Ascending aorta (tissue), 2 donors: Measurements from ENCODE around the gene C10orf105. TPM values are rescaled to one million over a fixed set of nuclear protein-coding genes. Genes with fewer than 3 reads are reported as not detected.

ENCODE experiments used
- DNase-seq, 2 donors: peaks; one replicate each; pipeline ENCODE4 v3.0.0-alpha.2; 2019; ENCODE audit warnings: low spot score in 2 of 2
- H3K27ac ChIP-seq, 2 donors: fragments of 200-600 bp; sonication (generic); one replicate each; pipeline ENCODE4 v1.5.1; 2016 to 2017; ENCODE audit warnings: mild to moderate bottlenecking in 1 of 2
- H3K27me3 ChIP-seq: fragments of 200-600 bp; sonication (generic); one replicate; pipeline ENCODE4 v1.5.1; 2017
- H3K36me3 ChIP-seq, 2 donors: fragments of 200-600 bp; sonication (generic); one replicate each; pipeline ENCODE4 v1.5.1; 2016
- H3K4me1 ChIP-seq, 2 donors: fragments of 200-600 bp; sonication (generic); one replicate each; pipeline ENCODE4 v1.5.1; 2016 to 2017; ENCODE audit warnings: mild to moderate bottlenecking in 1 of 2
- H3K4me3 ChIP-seq, 2 donors: fragments of 200-600 bp; sonication (generic); one replicate each; pipeline ENCODE4 v1.5.1; 2016 to 2017; ENCODE audit warnings: mild to moderate bottlenecking in 1 of 2
- H3K9me3 ChIP-seq, 2 donors: fragments of 200-600 bp; sonication (generic); one replicate each; pipeline ENCODE4 v1.5.1; 2016
- intact Hi-C: fragments of 100-400 bp; cut with DNase I; formaldehyde crosslinking; loops from one replicate; pipeline ENCODE4 v1.15.1; 2023
- total RNA-seq: library from RNA; depleted of rRNA; stranded (reverse); fragments of >200 nt; gene quantifications from one replicate; pipeline ENCODE4 v1.1.0, GENCODE V29; 2016
- TF ChIP-seq, protein P1 (sequence below), 3 experiments: fragments of 200-600 bp in 2 of 3; fragments of 450-650 bp in 1 of 3; sonication (generic) in 2 of 3; IDR thresholded peaks; one replicate each; pipeline ENCODE4 v1.5.1; 2016 to 2019; ENCODE audit warnings: antibody characterized with exemption in 3 of 3, mild to moderate bottlenecking in 1 of 3, moderate library complexity in 1 of 3

Gene C10orf105
- total RNA-seq, 1 donor from 2014 or later, result not detected

- TF ChIP-seq, protein P1, sequence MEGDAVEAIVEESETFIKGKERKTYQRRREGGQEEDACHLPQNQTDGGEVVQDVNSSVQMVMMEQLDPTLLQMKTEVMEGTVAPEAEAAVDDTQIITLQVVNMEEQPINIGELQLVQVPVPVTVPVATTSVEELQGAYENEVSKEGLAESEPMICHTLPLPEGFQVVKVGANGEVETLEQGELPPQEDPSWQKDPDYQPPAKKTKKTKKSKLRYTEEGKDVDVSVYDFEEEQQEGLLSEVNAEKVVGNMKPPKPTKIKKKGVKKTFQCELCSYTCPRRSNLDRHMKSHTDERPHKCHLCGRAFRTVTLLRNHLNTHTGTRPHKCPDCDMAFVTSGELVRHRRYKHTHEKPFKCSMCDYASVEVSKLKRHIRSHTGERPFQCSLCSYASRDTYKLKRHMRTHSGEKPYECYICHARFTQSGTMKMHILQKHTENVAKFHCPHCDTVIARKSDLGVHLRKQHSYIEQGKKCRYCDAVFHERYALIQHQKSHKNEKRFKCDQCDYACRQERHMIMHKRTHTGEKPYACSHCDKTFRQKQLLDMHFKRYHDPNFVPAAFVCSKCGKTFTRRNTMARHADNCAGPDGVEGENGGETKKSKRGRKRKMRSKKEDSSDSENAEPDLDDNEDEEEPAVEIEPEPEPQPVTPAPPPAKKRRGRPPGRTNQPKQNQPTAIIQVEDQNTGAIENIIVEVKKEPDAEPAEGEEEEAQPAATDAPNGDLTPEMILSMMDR (IDR thresholded peaks at IDR 0.05), result no peak
- Histone ChIP-seq H3K27me3 (no peaks in the 10 kb centered on the region), H3K4me3 (no peak overlapping the region), H3K4me1 (no peaks in the 10 kb centered on the region), H3K36me3 (no peaks in the 10 kb centered on the region), H3K27ac (no peak overlapping the region), H3K9me3 (no peaks in the 10 kb centered on the region)
- intact Hi-C loops, result no loop called here
- no peak for DNase-seq
Measured at GRCh38 chr10:71697938-71698709, 21.5 kb downstream of the C10orf105 start.

- Histone ChIP-seq H3K4me1 (no peaks in the 10 kb centered on the region), H3K27ac (no peak overlapping the region), H3K4me3 (no peak overlapping the region), H3K27me3 (no peaks in the 10 kb centered on the region), H3K36me3 (no peaks in the 10 kb centered on the region), H3K9me3 (no peaks in the 10 kb centered on the region)
- DNase-seq, result no peak
- TF ChIP-seq, protein P1 (IDR thresholded peaks at IDR 0.05), result peak; percentile 59 to 75 (median 66)
- intact Hi-C loops, result no loop called here
Measured at GRCh38 chr10:71696628-71697326, 22.8 kb downstream of the C10orf105 start.

- TF ChIP-seq, protein P1 (IDR thresholded peaks at IDR 0.05), result no peak
- Histone ChIP-seq H3K9me3 (no peaks in the 10 kb centered on the region), H3K4me1 (no peaks in the 10 kb centered on the region), H3K4me3 (no peak overlapping the region), H3K36me3 (no peaks in the 10 kb centered on the region), H3K27ac (no peak overlapping the region), H3K27me3 (no peaks in the 10 kb centered on the region)
- intact Hi-C loops, result no loop called here
- DNase-seq, result no peak
Measured at GRCh38 chr10:71695502-71696476, 23.8 kb downstream of the C10orf105 start.

DNA sequence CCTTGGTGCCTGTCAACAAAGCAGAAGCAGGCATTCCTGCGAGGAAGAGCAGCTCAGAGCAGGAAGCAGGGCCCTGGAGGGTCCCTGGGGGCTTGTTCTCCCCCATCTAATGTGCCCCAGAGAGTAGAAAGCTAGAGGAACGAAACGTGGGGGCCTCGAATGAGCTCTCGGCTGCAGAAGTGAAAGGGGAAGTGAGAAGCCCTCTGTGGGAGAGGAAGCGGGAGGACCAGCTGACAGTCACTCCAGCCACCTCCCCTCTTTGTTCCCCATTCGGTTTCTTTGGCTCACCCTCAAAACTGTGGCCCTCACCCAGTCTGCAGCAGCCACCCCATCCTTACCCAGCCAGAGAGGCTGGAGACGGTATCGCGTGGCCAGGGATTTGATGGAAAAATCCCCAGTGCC lies 25.0 kb downstream of the C10orf105 start:
- Histone ChIP-seq H3K4me3 (no peak overlapping the region), H3K27ac (no peak overlapping the region), H3K27me3 (no peaks in the 10 kb centered on the region), H3K9me3 (no peaks in the 10 kb centered on the region), H3K4me1 (no peaks in the 10 kb centered on the region), H3K36me3 (no peaks in the 10 kb centered on the region)
- TF ChIP-seq, protein P1 (IDR thresholded peaks at IDR 0.05), result no peak
- no peak for DNase-seq
- intact Hi-C loops, result no loop called here

DNA sequence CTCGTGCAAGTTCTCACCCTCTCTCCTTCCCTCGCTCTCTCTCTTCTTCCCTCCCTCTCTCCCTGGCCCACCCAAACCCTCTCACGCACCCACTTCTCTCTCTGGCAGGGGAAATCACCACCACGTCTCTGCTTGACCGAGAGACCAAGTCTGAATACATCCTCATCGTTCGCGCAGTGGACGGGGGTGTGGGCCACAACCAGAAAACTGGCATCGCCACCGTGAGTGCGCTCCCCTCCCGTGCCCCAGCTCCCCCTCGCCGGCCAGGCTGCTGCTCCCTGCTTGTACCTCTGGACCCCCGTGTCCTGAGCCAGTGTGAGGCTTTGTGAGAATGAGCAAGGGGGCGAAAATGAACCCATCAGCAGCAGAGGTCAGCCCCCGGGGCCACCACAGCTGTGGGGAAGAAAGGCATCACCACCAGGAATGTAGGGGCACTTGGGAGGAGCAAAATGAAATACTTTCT lies 25.5 kb downstream of the C10orf105 start:
- TF ChIP-seq, protein P1 (IDR thresholded peaks at IDR 0.05), result no peak
- intact Hi-C loops, result no loop called here
- DNase-seq, result no peak
- H3K9me3 ChIP-seq, result no peaks in the 10 kb centered on the region
- no peaks in the 10 kb centered on the region for H3K36me3 ChIP-seq
- no peaks in the 10 kb centered on the region for H3K27me3 ChIP-seq
- H3K4me3 ChIP-seq, result no peak overlapping the region
- no peaks in the 10 kb centered on the region for H3K4me1 ChIP-seq
- peak overlapping the region in 1 of 2 donors; percentile 7 for H3K27ac ChIP-seq
